NAMALWA (cell line): ENCODE data around the gene ZSWIM4.
A peak's percentile ranks its signal among the peaks of the same experiment; 100 is the strongest.

Source experiments
- DNase-seq: peaks from one replicate; pipeline ENCODE4 v3.0.0-alpha.2; 2015; ENCODE audit warnings: low spot score

ZSWIM4 gene

DNA sequence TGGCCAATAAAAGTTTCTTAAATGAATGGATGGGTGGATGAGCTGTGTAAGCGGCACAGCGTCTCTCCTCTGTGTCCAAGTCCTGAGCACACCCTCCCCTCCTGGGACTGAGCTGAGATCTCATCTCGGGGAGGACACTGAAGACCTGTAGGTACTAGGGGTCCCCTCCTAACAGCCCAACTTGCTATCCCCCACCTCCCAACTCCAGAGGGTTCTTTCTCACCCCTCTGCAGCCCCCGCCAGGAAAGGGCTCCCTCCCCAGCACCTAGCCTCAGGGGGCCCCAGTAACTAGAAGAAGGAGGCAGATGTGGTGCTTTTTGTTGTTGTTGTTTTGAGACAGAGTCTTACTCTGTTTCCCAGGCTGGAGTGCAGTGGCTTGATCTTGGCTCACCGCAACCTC lies 80.6 kb downstream of the ZSWIM4 start:
- DNase-seq = no peak

- no peak for DNase-seq
Measured at GRCh38 chr19:13876834-13877233, 81.6 kb downstream of the ZSWIM4 start, which contains the start of gene NANOS3. Gene NANOS3, plus strand, starts transcription at chr19:13877134. Its CDS starts 115 bp downstream, at chr19:13877249.

DNA sequence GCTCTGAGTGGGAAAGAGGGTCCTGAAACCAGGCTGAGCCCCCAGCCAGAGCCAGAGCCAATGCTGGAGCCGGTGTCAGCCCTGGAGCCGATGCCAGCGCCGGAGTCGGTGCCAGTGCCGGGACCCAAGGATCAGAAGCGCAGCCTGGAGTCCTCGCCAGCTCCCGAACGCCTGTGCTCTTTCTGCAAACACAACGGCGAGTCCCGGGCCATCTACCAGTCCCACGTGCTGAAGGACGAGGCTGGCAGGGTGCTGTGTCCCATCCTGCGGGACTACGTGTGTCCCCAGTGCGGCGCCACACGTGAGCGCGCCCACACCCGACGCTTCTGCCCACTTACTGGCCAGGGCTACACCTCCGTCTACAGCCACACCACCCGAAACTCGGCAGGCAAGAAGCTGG lies 82.1 kb downstream of the ZSWIM4 start:
- no peak for DNase-seq

DNA sequence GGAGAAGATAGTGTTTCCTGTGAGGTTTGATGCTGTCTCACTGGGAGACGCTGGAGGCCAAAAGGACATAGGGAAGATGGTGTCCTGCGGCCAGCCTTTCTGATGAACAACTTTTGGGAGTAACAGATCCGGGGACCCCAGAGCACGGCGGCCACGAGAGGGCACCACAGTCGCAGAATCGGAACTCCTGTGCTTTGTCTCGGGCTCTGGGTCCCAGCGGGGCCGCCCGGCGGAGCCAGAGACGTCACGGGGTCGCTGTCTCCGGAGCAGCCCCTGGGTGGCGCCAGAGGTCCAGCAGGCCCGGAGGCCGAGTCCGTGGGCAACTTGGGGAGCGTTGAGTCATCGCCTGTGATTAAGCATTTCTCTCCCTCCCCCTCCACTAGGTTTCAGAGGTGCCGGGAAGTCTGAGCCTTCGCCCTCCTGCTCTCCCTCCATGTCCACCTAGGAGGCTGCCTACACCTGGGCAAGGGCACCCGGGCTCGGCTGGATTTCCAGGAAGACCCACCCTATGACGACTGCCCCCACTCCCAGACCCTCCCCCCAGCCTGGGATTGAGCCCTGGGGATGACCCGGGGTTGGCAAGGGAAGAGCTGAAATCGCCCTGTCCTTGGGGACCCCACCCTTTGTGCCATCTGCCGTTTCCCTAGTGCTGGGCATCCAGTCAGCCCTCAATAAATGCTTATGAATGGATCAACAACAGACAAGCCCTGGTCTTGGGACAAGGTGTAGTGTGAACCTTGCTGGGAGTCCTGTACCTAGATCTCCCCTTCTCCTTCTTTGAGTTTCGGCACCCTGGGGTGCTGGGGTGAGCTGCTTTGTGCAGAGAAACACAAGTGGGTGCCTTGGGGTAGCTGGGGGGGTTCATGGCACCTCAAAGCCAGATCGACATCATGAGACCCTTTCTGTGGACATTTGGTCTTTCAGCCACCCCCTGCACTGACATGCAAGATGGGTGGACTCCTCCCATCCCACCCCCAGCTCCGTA lies 85.1 kb downstream of the ZSWIM4 start:
- peak; percentile 95 for DNase-seq

GRCh38 chr19:13881251-13881691 lies 86.0 kb downstream of the ZSWIM4 start:
- DNase-seq = no peak
